Spleen (tissue), 11 donors: ENCODE measurements around the gene MAJIN. TPM values are rescaled to one million over a fixed set of nuclear protein-coding genes. Genes with fewer than 3 reads are reported as not detected.
A peak's percentile ranks its signal among the peaks of the same experiment; 100 is the strongest.

Experiments
- DNase-seq: peaks from one replicate; pipeline ENCODE4 v3.0.0-alpha.2; 2020
- H3K27ac ChIP-seq, 8 donors: fragments of 200-600 bp; sonication (generic) in 7 of 8; 1 replicate in 4 of 8; 2 replicates in 4 of 8; pipeline versions ENCODE4 v1.5.0 to v1.8.0; 2016 to 2021; ENCODE audit warnings: inconsistent platforms in 4 of 8, mild to moderate bottlenecking in 4 of 8, moderate library complexity in 1 of 8
- H3K27me3 ChIP-seq, 7 donors: fragments of 200-600 bp; sonication (generic) in 6 of 7; replicated peaks in 1 of 7; 1 replicate in 4 of 7; 2 replicates in 3 of 7; pipeline versions ENCODE4 v1.5.0 to v1.8.0; 2016 to 2021; ENCODE audit warnings: inconsistent platforms in 3 of 7, mild to moderate bottlenecking in 1 of 7
- H3K36me3 ChIP-seq, 6 donors: fragments of 200-600 bp; sonication (generic) in 5 of 6; 1 replicate in 4 of 6; 2 replicates in 2 of 6; pipeline versions ENCODE4 v1.5.0 to v1.8.0; 2016 to 2021; ENCODE audit warnings: inconsistent platforms in 2 of 6
- H3K4me1 ChIP-seq, 6 donors: fragments of 200-600 bp; sonication (generic) in 5 of 6; 1 replicate in 3 of 6; 2 replicates in 3 of 6; pipeline versions ENCODE4 v1.5.0 to v1.8.0; 2016 to 2021; ENCODE audit warnings: inconsistent platforms in 3 of 6
- H3K4me3 ChIP-seq, 8 donors: fragments of 200-600 bp; sonication (generic) in 7 of 8; 1 replicate in 4 of 8; 2 replicates in 4 of 8; pipeline versions ENCODE4 v1.5.0 to v1.8.0; 2016 to 2021; ENCODE audit warnings: inconsistent platforms in 4 of 8, mild to moderate bottlenecking in 4 of 8, moderate library complexity in 2 of 8
- H3K9me3 ChIP-seq, 8 donors: fragments of 200-600 bp; sonication (generic) in 7 of 8; 1 replicate in 4 of 8; 2 replicates in 4 of 8; pipeline versions ENCODE4 v1.5.0 to v1.8.0; 2016 to 2021; ENCODE audit warnings: inconsistent platforms in 4 of 8
- CTCF ChIP-seq, 11 experiments: fragments of 200-600 bp in 7 of 11; fragments of 450-650 bp in 4 of 11; sonication (generic) in 4 of 11; IDR thresholded peaks in 8 of 11; conservative IDR thresholded peaks in 3 of 11; 1 replicate in 7 of 11; 2 replicates in 4 of 11; pipeline versions ENCODE4 v1.4.0 to v1.8.0; 2016 to 2021; ENCODE audit warnings: antibody characterized with exemption in 11 of 11, inconsistent platforms in 4 of 11, mild to moderate bottlenecking in 1 of 11
- POLR2A ChIP-seq, 3 donors: fragments of 450-650 bp; IDR thresholded peaks; one replicate each; pipeline ENCODE4 v1.5.1; 2017; ENCODE audit warnings: antibody characterized with exemption in 3 of 3, mild to moderate bottlenecking in 1 of 3
- POLR2AphosphoS5 ChIP-seq, 3 donors: sonication (generic); formaldehyde crosslinking; IDR thresholded peaks; one replicate each; pipeline ENCODE4 v1.5.1; 2017; ENCODE audit warnings: antibody characterized with exemption in 3 of 3
- WGBS, 5 donors: extraction: QIAGEN DNeasy Blood & Tissue Kit in 3 of 5; methylation state at CpG; one replicate each; pipeline versions ENCODE4 v1.1.5 to v1.1.7; 2013 to 2018; 5-methylcytosine and 5-hydroxymethylcytosine counted together
- intact Hi-C: fragments of 100-400 bp; cut with DNase I; formaldehyde crosslinking; loops from one replicate; pipeline ENCODE4 v1.15.0; 2023; ENCODE audit warnings: low total_unique reads
- polyA plus RNA-seq, 3 donors: library from polyadenylated mRNA; stranded (reverse); fragments of 200-250 nt; gene quantifications; one replicate each; pipeline ENCODE4 v1.2.1, GENCODE V29; 2013
- total RNA-seq, 7 donors: library from RNA; depleted of rRNA in 3 of 7; stranded (reverse); fragments of >200 nt in 3 of 7; fragmentation: NEBNext Ultra II Directional in 4 of 7; extraction: Animal tissue kit (Norgen Biotek cat#: 25700) in 4 of 7; gene quantifications; one replicate each; pipeline versions ENCODE4 v1.1.0 to v1.2.1, GENCODE V29; 2016 to 2021
- donor health status: healthy with polysubstance abuse.
- donor health status: DM: no; HTN: no; CAD: no; lungs with moderate emphysema.
- donor health status: DM: no; HTN: no; CAD: no.
- donor health status: Bipolar disorder and iron deficiency.
- donor health status: healthy.
- donor health status: DM: no; HTN: no; CAD: no.
- donor health status: DM: yes; HTN: yes; CAD: no.

MAJIN gene
- total and polyA plus RNA-seq, 10 donors: 0.40 to 2.6 (median 0.87) TPM; not detected in 3

GRCh38 chr11:65003282-65003681 lies 31.4 kb upstream of the MAJIN start:
- Histone ChIP-seq H3K9me3 (no peaks in the 10 kb centered on the region), H3K36me3 (no peaks in the 10 kb centered on the region), H3K4me3 (no peak overlapping the region), H3K27ac (no peak overlapping the region), H3K27me3 (no peaks in the 10 kb centered on the region), H3K4me1 (peaks cover 0 to 26% (median 0%) of the 10 kb centered on the region in 6 donors)
- intact Hi-C loops: no loop called here
- TF ChIP-seq POLR2AphosphoS5 (IDR thresholded peaks at IDR 0.05) (no peak), POLR2A (IDR thresholded peaks at IDR 0.05) (no peak), CTCF (IDR thresholded peaks at IDR 0.05 in 8 of 11, conservative IDR thresholded peaks at IDR 0.05 in 3 of 11) (no peak)
- 87 to 96% (median 91%) methylated on average over 7 of the region's 7 CpGs for WGBS, 5 donors
- no peak for DNase-seq

- intact Hi-C loops: no loop called here
- TF ChIP-seq POLR2AphosphoS5 (IDR thresholded peaks at IDR 0.05): no peak
- TF ChIP-seq POLR2A (IDR thresholded peaks at IDR 0.05): no peak
- TF ChIP-seq CTCF (IDR thresholded peaks at IDR 0.05 in 8 of 11, conservative IDR thresholded peaks at IDR 0.05 in 3 of 11): no peak
- Histone ChIP-seq H3K4me1 (peaks cover 0 to 29% (median under 1%) of the 10 kb centered on the region in 6 donors), H3K36me3 (no peaks in the 10 kb centered on the region), H3K4me3 (no peak overlapping the region), H3K9me3 (no peaks in the 10 kb centered on the region), H3K27ac (no peak overlapping the region), H3K27me3 (no peaks in the 10 kb centered on the region)
- WGBS, 5 donors: 67 to 85% (median 85%) methylated on average over 5 of the region's 5 CpGs
- no peak for DNase-seq
Measured at GRCh38 chr11:65002706-65003105, 30.8 kb upstream of the MAJIN start.

GRCh38 chr11:64999478-64999877 lies 27.6 kb upstream of the MAJIN start:
- Histone ChIP-seq H3K4me3 (no peak overlapping the region), H3K9me3 (no peaks in the 10 kb centered on the region), H3K27ac (peak overlapping the region in 2 of 8 donors; percentile 36 to 87), H3K4me1 (peaks cover 16 to 62% (median 29%) of the 10 kb centered on the region in 6 donors), H3K27me3 (no peaks in the 10 kb centered on the region), H3K36me3 (peaks cover 0 to 4% (median 0%) of the 10 kb centered on the region in 6 donors)
- WGBS, 5 donors: 63 to 88% (median 80%) methylated on average over 1 of the region's 1 CpG
- TF ChIP-seq POLR2AphosphoS5 (IDR thresholded peaks at IDR 0.05): no peak
- no peak for TF ChIP-seq POLR2A (IDR thresholded peaks at IDR 0.05)
- TF ChIP-seq CTCF (IDR thresholded peaks at IDR 0.05 in 8 of 11, conservative IDR thresholded peaks at IDR 0.05 in 3 of 11): no peak
- DNase-seq: no peak
- intact Hi-C loops: loop anchor here (10.0 kb wide), 1 partner anchor 65 kb away; the partner anchor contains the start of gene GPHA2

GRCh38 chr11:64998690-64999431 lies 27.0 kb upstream of the MAJIN start:
- no peak for TF ChIP-seq POLR2A (IDR thresholded peaks at IDR 0.05)
- TF ChIP-seq POLR2AphosphoS5 (IDR thresholded peaks at IDR 0.05): no peak
- TF ChIP-seq CTCF (IDR thresholded peaks at IDR 0.05 in 8 of 11, conservative IDR thresholded peaks at IDR 0.05 in 3 of 11): no peak
- peak overlapping the region in 2 of 8 donors; percentile 36 to 87 for H3K27ac ChIP-seq
- DNase-seq: no peak
- no peak overlapping the region for H3K4me3 ChIP-seq
- 65 to 74% (median 71%) methylated on average over 8 to 9 of the region's 9 CpGs for WGBS, 5 donors
- peaks cover 16 to 68% (median 32%) of the 10 kb centered on the region in 6 donors for H3K4me1 ChIP-seq
- no peaks in the 10 kb centered on the region for H3K27me3 ChIP-seq
- peaks cover 0 to 10% (median 0%) of the 10 kb centered on the region in 6 donors for H3K36me3 ChIP-seq
- intact Hi-C loops: loop anchor here (10.0 kb wide), 1 partner anchor 64 kb away; the partner anchor contains the start of gene GPHA2
- no peaks in the 10 kb centered on the region for H3K9me3 ChIP-seq
